GM23338 (cell line): ENCODE data around the gene PLET1. TPM values are rescaled to one million over a fixed set of nuclear protein-coding genes. Genes with fewer than 3 reads are reported as not detected.

Experiments
- ATAC-seq: fragments of 200-7000 bp; cut with Tn5 transposase; 3 replicates; pipeline ENCODE4 v1.9.1; 2020
- DNase-seq: peaks from one replicate; pipeline ENCODE4 v3.0.0-alpha.2; 2015; ENCODE audit warnings: low spot score
- H2AFZ ChIP-seq: fragments of 200-600 bp; sonication (generic); 2 replicates; pipeline ENCODE4 v1.8.0; 2016; ENCODE audit warnings: antibody characterized with exemption, mild to moderate bottlenecking, moderate library complexity
- H3F3A ChIP-seq: fragments of 200-600 bp; sonication (generic); replicated peaks from 2 replicates; pipeline ENCODE4 v1.8.0; 2017; ENCODE audit warnings: antibody characterized with exemption, mixed run types, low read depth
- H3K27ac ChIP-seq: fragments of 200-600 bp; sonication (generic); 2 replicates; pipeline ENCODE4 v1.6.1; 2016; ENCODE audit warnings: low read depth
- H3K27me3 ChIP-seq: fragments of 200-600 bp; sonication (generic); 2 replicates; pipeline ENCODE4 v1.8.0; 2016; ENCODE audit warnings: mild to moderate bottlenecking, mixed run types, moderate library complexity; ENCODE audit not compliant: insufficient read depth
- H3K36me3 ChIP-seq: fragments of 200-600 bp; sonication (generic); 2 replicates; pipeline ENCODE4 v1.8.0; 2016; ENCODE audit warnings: mild to moderate bottlenecking; ENCODE audit not compliant: insufficient read depth
- H3K4me1 ChIP-seq: fragments of 200-600 bp; sonication (generic); 2 replicates; pipeline ENCODE4 v1.8.0; 2016; ENCODE audit warnings: mild to moderate bottlenecking, moderate library complexity; ENCODE audit not compliant: insufficient read depth
- H3K4me2 ChIP-seq: fragments of 200-600 bp; sonication (generic); 2 replicates; pipeline ENCODE4 v1.7.1; 2017; ENCODE audit warnings: mixed run types
- H3K4me3 ChIP-seq: fragments of 200-600 bp; sonication (generic); 2 replicates; pipeline ENCODE4 v1.6.1; 2016; ENCODE audit warnings: mixed run types
- H3K79me2 ChIP-seq: fragments of 200-600 bp; sonication (generic); replicated peaks from 2 replicates; pipeline ENCODE4 v1.8.0; 2017; ENCODE audit warnings: mild to moderate bottlenecking; ENCODE audit not compliant: insufficient read depth
- H3K9me2 ChIP-seq: fragments of 200-600 bp; sonication (generic); 2 replicates; pipeline ENCODE4 v1.8.0; 2017; ENCODE audit not compliant: insufficient read depth
- H4K20me1 ChIP-seq: fragments of 200-600 bp; sonication (generic); replicated peaks from 2 replicates; pipeline ENCODE4 v1.8.0; 2017; ENCODE audit warnings: mild to moderate bottlenecking; ENCODE audit not compliant: insufficient read depth
- H3K27ac Mint-ChIP-seq: 2 replicates; pipeline ENCODE4 v1.8.0; 2020; ENCODE audit warnings: inconsistent platforms, mild to moderate bottlenecking, moderate library complexity, mixed read lengths
- H3K27me3 Mint-ChIP-seq: 3 replicates; pipeline ENCODE4 v1.8.0; 2022; ENCODE audit warnings: low read depth, mild to moderate bottlenecking, moderate library complexity, mixed read lengths, inconsistent platforms; ENCODE audit not compliant: insufficient read depth, poor library complexity
- H3K36me3 Mint-ChIP-seq: 3 replicates; pipeline ENCODE4 v1.8.0; 2021; ENCODE audit warnings: low read depth, mild to moderate bottlenecking, inconsistent platforms, moderate library complexity, mixed read lengths
- H3K4me1 Mint-ChIP-seq: 3 replicates; pipeline ENCODE4 v1.8.0; 2020; ENCODE audit warnings: mild to moderate bottlenecking, inconsistent platforms, mixed read lengths
- H3K4me3 Mint-ChIP-seq: 3 replicates; pipeline ENCODE4 v1.8.0; 2021; ENCODE audit warnings: moderate library complexity, mild to moderate bottlenecking, inconsistent platforms, mixed read lengths
- H3K9me3 Mint-ChIP-seq: 3 replicates; pipeline ENCODE4 v1.8.0; 2020; ENCODE audit warnings: moderate library complexity, mild to moderate bottlenecking, inconsistent platforms, mixed read lengths
- CREB1 ChIP-seq: fragments of 250-450 bp; sonication (Bioruptor Pico); IDR thresholded peaks from 2 replicates; pipeline ENCODE4 v1.5.0; 2020; ENCODE audit warnings: low read depth, mild to moderate bottlenecking, moderate library complexity
- CTCF ChIP-seq, 2 experiments: fragments of 200-600 bp in 1 of 2; sonication (generic) in 1 of 2; conservative IDR thresholded peaks; 2 replicates each; pipeline versions ENCODE4 v1.5.1 to v1.6.1; 2016 to 2017; ENCODE audit warnings: antibody characterized with exemption in 2 of 2, low read depth in 2 of 2, mild to moderate bottlenecking in 2 of 2, moderate library complexity in 1 of 2
- ETS1 ChIP-seq: IDR thresholded peaks from 2 replicates; pipeline ENCODE4 v1.6.1; 2016; ENCODE audit warnings: antibody characterized with exemption
- EZH2 ChIP-seq: fragments of 200-600 bp; sonication (generic); IDR thresholded peaks from one replicate; pipeline ENCODE4 v1.8.0; 2017; ENCODE audit warnings: antibody characterized with exemption, mild to moderate bottlenecking, low read depth; ENCODE audit not compliant: unreplicated experiment
- EZH2phosphoT487 ChIP-seq: fragments of 200-600 bp; sonication (generic); IDR thresholded peaks from one replicate; pipeline ENCODE4 v1.8.1; 2018; ENCODE audit warnings: antibody characterized with exemption; ENCODE audit not compliant: unreplicated experiment
- JUNB ChIP-seq: IDR thresholded peaks from one replicate; pipeline ENCODE4 v1.6.1; 2016; ENCODE audit warnings: antibody characterized with exemption; ENCODE audit not compliant: unreplicated experiment
- NANOG ChIP-seq: IDR thresholded peaks from 2 replicates; pipeline ENCODE4 v1.6.1; 2016; ENCODE audit warnings: antibody characterized with exemption, borderline replicate concordance
- POLR2AphosphoS5 ChIP-seq: IDR thresholded peaks from 2 replicates; pipeline ENCODE4 v1.6.1; 2016; ENCODE audit warnings: antibody characterized with exemption, low read depth
- REST ChIP-seq: IDR thresholded peaks from one replicate; pipeline ENCODE4 v1.6.1; 2018; ENCODE audit warnings: antibody characterized with exemption; ENCODE audit not compliant: unreplicated experiment
- STAT1 ChIP-seq: IDR thresholded peaks from one replicate; pipeline ENCODE4 v1.6.1; 2016; ENCODE audit warnings: antibody characterized with exemption; ENCODE audit not compliant: unreplicated experiment
- ZNF114 ChIP-seq: fragments of 250-450 bp; sonication (Bioruptor Pico); IDR thresholded peaks from 2 replicates; pipeline ENCODE4 v1.5.0; 2020; ENCODE audit warnings: mild to moderate bottlenecking, moderate library complexity
- ZNF331 ChIP-seq: fragments of 250-450 bp; sonication (Bioruptor Pico); IDR thresholded peaks from 2 replicates; pipeline ENCODE4 v1.5.0; 2020; ENCODE audit warnings: low read depth, mild to moderate bottlenecking, moderate library complexity
- polyA plus RNA-seq: library from polyadenylated mRNA; unstranded; fragments of >200 nt; fragmentation: Nextera tagmentation; extraction: Ambion mirVana; gene quantifications from 2 replicates; pipeline ENCODE4 v1.2.1, GENCODE V29; 2016
- total RNA-seq: library from RNA; depleted of rRNA; stranded (reverse); fragments of >200 nt; shearing (Covaris generic); gene quantifications from 2 replicates; pipeline ENCODE4 v1.2.3, GENCODE V29; 2014
- TF ChIP-seq, protein P1 (sequence below): fragments of 250-450 bp; sonication (Bioruptor Pico); IDR thresholded peaks from 2 replicates; pipeline ENCODE4 v1.5.0; 2020; ENCODE audit warnings: mild to moderate bottlenecking, moderate library complexity

Gene PLET1
- total and polyA plus RNA-seq, 2 experiments from 2014 or later: not detected

GRCh38 chr11:112255067-112255720 lies 5.5 kb downstream of the PLET1 start:
- Mint-ChIP-seq H3K4me1 (no peaks in the 10 kb centered on the region), H3K9me3 (no peaks in the 10 kb centered on the region), H3K4me3 (no peak overlapping the region), H3K36me3 (no peaks in the 10 kb centered on the region), H3K27me3 (peaks cover 1% of the 10 kb centered on the region), H3K27ac (no peak overlapping the region)
- Histone ChIP-seq H3K4me3 (no peak overlapping the region), H3K4me1 (no peaks in the 10 kb centered on the region), H3K79me2 (no peaks in the 10 kb centered on the region), H3K9me2 (no peaks in the 10 kb centered on the region; the same call in 1 of the 2 replicates), H3K36me3 (no peaks in the 10 kb centered on the region), H2AFZ (no peak overlapping the region), H3K4me2 (no peak overlapping the region), H3F3A (no peaks in the 10 kb centered on the region), H4K20me1 (no peaks in the 10 kb centered on the region), H3K27me3 (no peaks in the 10 kb centered on the region), H3K27ac (no peak overlapping the region)
- DNase-seq: no peak
- TF ChIP-seq CTCF (conservative IDR thresholded peaks at IDR 0.05; ENCODE audit: low read depth in 2 of 2): no peak
- TF ChIP-seq STAT1: no peak
- no peak for TF ChIP-seq ZNF331 (CRISPR knock-in tag)
- TF ChIP-seq POLR2AphosphoS5: no peak
- no peak for TF ChIP-seq EZH2phosphoT487
- no peak for TF ChIP-seq REST
- TF ChIP-seq ETS1: no peak
- TF ChIP-seq CREB1 (CRISPR knock-in tag): no peak
- TF ChIP-seq JUNB: no peak
- no peak for TF ChIP-seq ZNF114 (CRISPR knock-in tag)
- TF ChIP-seq NANOG: no peak
- TF ChIP-seq, protein P1, sequence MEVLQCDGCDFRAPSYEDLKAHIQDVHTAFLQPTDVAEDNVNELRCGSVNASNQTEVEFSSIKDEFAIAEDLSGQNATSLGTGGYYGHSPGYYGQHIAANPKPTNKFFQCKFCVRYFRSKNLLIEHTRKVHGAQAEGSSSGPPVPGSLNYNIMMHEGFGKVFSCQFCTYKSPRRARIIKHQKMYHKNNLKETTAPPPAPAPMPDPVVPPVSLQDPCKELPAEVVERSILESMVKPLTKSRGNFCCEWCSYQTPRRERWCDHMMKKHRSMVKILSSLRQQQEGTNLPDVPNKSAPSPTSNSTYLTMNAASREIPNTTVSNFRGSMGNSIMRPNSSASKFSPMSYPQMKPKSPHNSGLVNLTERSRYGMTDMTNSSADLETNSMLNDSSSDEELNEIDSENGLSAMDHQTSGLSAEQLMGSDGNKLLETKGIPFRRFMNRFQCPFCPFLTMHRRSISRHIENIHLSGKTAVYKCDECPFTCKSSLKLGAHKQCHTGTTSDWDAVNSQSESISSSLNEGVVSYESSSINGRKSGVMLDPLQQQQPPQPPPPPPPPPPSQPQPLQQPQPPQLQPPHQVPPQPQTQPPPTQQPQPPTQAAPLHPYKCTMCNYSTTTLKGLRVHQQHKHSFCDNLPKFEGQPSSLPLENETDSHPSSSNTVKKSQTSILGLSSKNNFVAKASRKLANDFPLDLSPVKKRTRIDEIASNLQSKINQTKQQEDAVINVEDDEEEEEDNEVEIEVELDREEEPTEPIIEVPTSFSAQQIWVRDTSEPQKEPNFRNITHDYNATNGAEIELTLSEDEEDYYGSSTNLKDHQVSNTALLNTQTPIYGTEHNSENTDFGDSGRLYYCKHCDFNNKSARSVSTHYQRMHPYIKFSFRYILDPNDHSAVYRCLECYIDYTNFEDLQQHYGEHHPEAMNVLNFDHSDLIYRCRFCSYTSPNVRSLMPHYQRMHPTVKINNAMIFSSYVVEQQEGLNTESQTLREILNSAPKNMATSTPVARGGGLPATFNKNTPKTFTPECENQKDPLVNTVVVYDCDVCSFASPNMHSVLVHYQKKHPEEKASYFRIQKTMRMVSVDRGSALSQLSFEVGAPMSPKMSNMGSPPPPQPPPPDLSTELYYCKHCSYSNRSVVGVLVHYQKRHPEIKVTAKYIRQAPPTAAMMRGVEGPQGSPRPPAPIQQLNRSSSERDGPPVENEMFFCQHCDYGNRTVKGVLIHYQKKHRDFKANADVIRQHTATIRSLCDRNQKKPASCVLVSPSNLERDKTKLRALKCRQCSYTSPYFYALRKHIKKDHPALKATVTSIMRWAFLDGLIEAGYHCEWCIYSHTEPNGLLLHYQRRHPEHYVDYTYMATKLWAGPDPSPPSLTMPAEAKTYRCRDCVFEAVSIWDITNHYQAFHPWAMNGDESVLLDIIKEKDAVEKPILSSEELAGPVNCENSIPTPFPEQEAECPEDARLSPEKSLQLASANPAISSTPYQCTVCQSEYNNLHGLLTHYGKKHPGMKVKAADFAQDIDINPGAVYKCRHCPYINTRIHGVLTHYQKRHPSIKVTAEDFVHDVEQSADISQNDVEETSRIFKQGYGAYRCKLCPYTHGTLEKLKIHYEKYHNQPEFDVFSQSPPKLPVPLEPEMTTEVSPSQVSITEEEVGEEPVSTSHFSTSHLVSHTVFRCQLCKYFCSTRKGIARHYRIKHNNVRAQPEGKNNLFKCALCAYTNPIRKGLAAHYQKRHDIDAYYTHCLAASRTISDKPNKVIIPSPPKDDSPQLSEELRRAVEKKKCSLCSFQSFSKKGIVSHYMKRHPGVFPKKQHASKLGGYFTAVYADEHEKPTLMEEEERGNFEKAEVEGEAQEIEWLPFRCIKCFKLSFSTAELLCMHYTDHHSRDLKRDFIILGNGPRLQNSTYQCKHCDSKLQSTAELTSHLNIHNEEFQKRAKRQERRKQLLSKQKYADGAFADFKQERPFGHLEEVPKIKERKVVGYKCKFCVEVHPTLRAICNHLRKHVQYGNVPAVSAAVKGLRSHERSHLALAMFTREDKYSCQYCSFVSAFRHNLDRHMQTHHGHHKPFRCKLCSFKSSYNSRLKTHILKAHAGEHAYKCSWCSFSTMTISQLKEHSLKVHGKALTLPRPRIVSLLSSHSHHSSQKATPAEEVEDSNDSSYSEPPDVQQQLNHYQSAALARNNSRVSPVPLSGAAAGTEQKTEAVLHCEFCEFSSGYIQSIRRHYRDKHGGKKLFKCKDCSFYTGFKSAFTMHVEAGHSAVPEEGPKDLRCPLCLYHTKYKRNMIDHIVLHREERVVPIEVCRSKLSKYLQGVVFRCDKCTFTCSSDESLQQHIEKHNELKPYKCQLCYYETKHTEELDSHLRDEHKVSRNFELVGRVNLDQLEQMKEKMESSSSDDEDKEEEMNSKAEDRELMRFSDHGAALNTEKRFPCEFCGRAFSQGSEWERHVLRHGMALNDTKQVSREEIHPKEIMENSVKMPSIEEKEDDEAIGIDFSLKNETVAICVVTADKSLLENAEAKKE (CRISPR knock-in tag): no peak
- no peak for TF ChIP-seq EZH2
- ATAC-seq: no peak
